ENCODE data around the gene NEDD8. TPM values are rescaled to one million over a fixed set of nuclear protein-coding genes. Genes with fewer than 3 reads are reported as not detected.

The NEDD8 gene
- polyA plus RNA-seq, 1 donor from 2014 or later: 431 TPM

GRCh38 chr14:24234095-24235005 lies 2.2 kb upstream of the NEDD8 start:
- no peaks in the 10 kb centered on the region for H3K9me2 ChIP-seq (ENCODE audit: insufficient read depth, low read length)
- no peaks in the 10 kb centered on the region for H3K27me3 ChIP-seq (ENCODE audit: insufficient read depth, low read depth, low read length)
- no peaks in the 10 kb centered on the region for H3F3A ChIP-seq (ENCODE audit: insufficient read depth, low read length, poor library complexity, severe bottlenecking)
- no peak overlapping the region for H2AFZ ChIP-seq (ENCODE audit: low read depth, low read length)
- H3K4me2 ChIP-seq (ENCODE audit: low read length): peak overlapping the region; percentile 86
- peak overlapping the region; percentile 78 for H3K4me3 ChIP-seq (ENCODE audit: low read length)
- H3K9ac ChIP-seq (ENCODE audit: low read length): no peak overlapping the region
- peaks cover under 1% of the 10 kb centered on the region for H3K36me3 ChIP-seq (ENCODE audit: insufficient read depth, low read length)
- H3K9me3 ChIP-seq (ENCODE audit: low read length): no peaks in the 10 kb centered on the region
- peaks cover 5% of the 10 kb centered on the region for H4K20me1 ChIP-seq (ENCODE audit: insufficient read depth)
- no peak for TF ChIP-seq EP300 (conservative IDR thresholded peaks at IDR 0.05; ENCODE audit: poor library complexity, severe bottlenecking)
- no peak overlapping the region for H3K27ac ChIP-seq (ENCODE audit: low read length)
- peaks cover 28% of the 10 kb centered on the region for H3K79me2 ChIP-seq (replicated peaks; ENCODE audit: insufficient read depth, low read length)

- no peaks in the 10 kb centered on the region for H4K20me1 ChIP-seq (ENCODE audit: insufficient read depth)
- H3K9ac ChIP-seq (ENCODE audit: low read length): peak overlapping the region; percentile 84
- H3K4me3 ChIP-seq (ENCODE audit: low read length): peak overlapping the region; percentile 78
- H3K27me3 ChIP-seq (ENCODE audit: insufficient read depth, low read depth, low read length): no peaks in the 10 kb centered on the region
- H3K79me2 ChIP-seq (replicated peaks; ENCODE audit: insufficient read depth, low read length): peaks cover 28% of the 10 kb centered on the region
- no peak overlapping the region for H3K27ac ChIP-seq (ENCODE audit: low read length)
- H3K4me2 ChIP-seq (ENCODE audit: low read length): peak overlapping the region; percentile 86
- no peaks in the 10 kb centered on the region for H3K9me3 ChIP-seq (ENCODE audit: low read length)
- no peak for TF ChIP-seq EP300 (conservative IDR thresholded peaks at IDR 0.05; ENCODE audit: poor library complexity, severe bottlenecking)
- TF ChIP-seq RAD21 (conservative IDR thresholded peaks at IDR 0.05): no peak
- H3K36me3 ChIP-seq (ENCODE audit: insufficient read depth, low read length): no peaks in the 10 kb centered on the region
- H3K9me2 ChIP-seq (ENCODE audit: insufficient read depth, low read length): no peaks in the 10 kb centered on the region
- no peaks in the 10 kb centered on the region for H3F3A ChIP-seq (ENCODE audit: insufficient read depth, low read length, poor library complexity, severe bottlenecking)
- H2AFZ ChIP-seq (ENCODE audit: low read depth, low read length): no peak overlapping the region
Observed at GRCh38 chr14:24233538-24233866, 1.3 kb upstream of the NEDD8 start.

GRCh38 chr14:24232645-24233537 lies 724 bp upstream of the NEDD8 start, which contains the start of gene GMPR2:
GMPR2 (plus strand) TSS chr14:24232929; CDS start chr14:24233254, 325 bp downstream.
- H3K4me2 ChIP-seq (ENCODE audit: low read length): peak within 1 kb of the TSS; percentile 96
- no peaks in the 10 kb centered on the region for H3K9me2 ChIP-seq (ENCODE audit: insufficient read depth, low read length)
- no peaks in the 10 kb centered on the region for H3K27me3 ChIP-seq (ENCODE audit: insufficient read depth, low read depth, low read length)
- H3K9ac ChIP-seq (ENCODE audit: low read length): peak within 1 kb of the TSS; percentile 84
- peak within 1 kb of the TSS; percentile 52 for H2AFZ ChIP-seq (ENCODE audit: low read depth, low read length)
- H4K20me1 ChIP-seq (ENCODE audit: insufficient read depth): no peaks in the 10 kb centered on the region
- peak within 1 kb of the TSS; percentile 85 for H3K27ac ChIP-seq (ENCODE audit: low read length)
- no peaks in the 10 kb centered on the region for H3F3A ChIP-seq (ENCODE audit: insufficient read depth, low read length, poor library complexity, severe bottlenecking)
- H3K36me3 ChIP-seq (ENCODE audit: insufficient read depth, low read length): no peaks in the 10 kb centered on the region
- H3K79me2 ChIP-seq (replicated peaks; ENCODE audit: insufficient read depth, low read length): peaks cover 31% of the 10 kb centered on the region
- peak within 1 kb of the TSS; percentile 78 for H3K4me3 ChIP-seq (ENCODE audit: low read length)
- H3K9me3 ChIP-seq (ENCODE audit: low read length): no peaks in the 10 kb centered on the region
- TF ChIP-seq MXI1 (conservative IDR thresholded peaks at IDR 0.05; ENCODE audit: poor library complexity, severe bottlenecking) (peak; percentile 30), POLR2AphosphoS5 (IDR thresholded peaks at IDR 0.05) (no peak)

GRCh38 chr14:24231263-24232120 lies 675 bp downstream of the NEDD8 start:
- peaks cover 38% of the 10 kb centered on the region for H3K79me2 ChIP-seq (replicated peaks; ENCODE audit: insufficient read depth, low read length)
- TF ChIP-seq EZH2 (IDR thresholded peaks at IDR 0.05; ENCODE audit: borderline replicate concordance, insufficient read depth, low read length, poor library complexity, severe bottlenecking) (no peak), EP300 (conservative IDR thresholded peaks at IDR 0.05; ENCODE audit: poor library complexity, severe bottlenecking) (no peak), MXI1 (conservative IDR thresholded peaks at IDR 0.05; ENCODE audit: poor library complexity, severe bottlenecking) (no peak), RAD21 (conservative IDR thresholded peaks at IDR 0.05) (no peak), REST (IDR thresholded peaks at IDR 0.05; ENCODE audit: borderline replicate concordance) (no peak), CTCF (IDR thresholded peaks at IDR 0.05; ENCODE audit: poor library complexity, severe bottlenecking) (no peak), POLR2AphosphoS5 (IDR thresholded peaks at IDR 0.05) (no peak)

More at GRCh38 chr14:24231263-24232120, 675 bp downstream of the NEDD8 start:
- peak overlapping the region; percentile 96 for H3K4me2 ChIP-seq (ENCODE audit: low read length)
- peak overlapping the region; percentile 78 for H3K4me3 ChIP-seq (ENCODE audit: low read length)
- H3K36me3 ChIP-seq (ENCODE audit: insufficient read depth, low read length): no peaks in the 10 kb centered on the region
- H2AFZ ChIP-seq (ENCODE audit: low read depth, low read length): peak overlapping the region; percentile 52
- H3K9ac ChIP-seq (ENCODE audit: low read length): peak overlapping the region; percentile 84
- H3F3A ChIP-seq (ENCODE audit: insufficient read depth, low read length, poor library complexity, severe bottlenecking): no peaks in the 10 kb centered on the region
- no peaks in the 10 kb centered on the region for H3K9me2 ChIP-seq (ENCODE audit: insufficient read depth, low read length)
- H3K9me3 ChIP-seq (ENCODE audit: low read length): no peaks in the 10 kb centered on the region
- no peaks in the 10 kb centered on the region for H3K27me3 ChIP-seq (ENCODE audit: insufficient read depth, low read depth, low read length)
- H3K27ac ChIP-seq (ENCODE audit: low read length): peak overlapping the region; percentile 85
- no peaks in the 10 kb centered on the region for H4K20me1 ChIP-seq (ENCODE audit: insufficient read depth)
